Mucosa of descending colon (tissue), 3 donors: Measurements from ENCODE around the gene ZNF439. TPM values are rescaled to one million over a fixed set of nuclear protein-coding genes. Genes with fewer than 3 reads are reported as not detected.
"Not testable (repeated sequence)": the region's sequence is repeated elsewhere in the genome, so short reads cannot be mapped to it uniquely, and the experiment has no call there.

ENCODE experiments used
- ATAC-seq: fragments of 200-7000 bp; cut with Tn5 transposase; one replicate; pipeline ENCODE4 v1.9.1; 2020; ENCODE audit warnings: mild to moderate bottlenecking, moderate library complexity
- DNase-seq, 3 donors: peaks; one replicate each; pipeline ENCODE4 v3.0.0-alpha.2; 2020
- H3K36me3 ChIP-seq: fragments of 200-600 bp; one replicate; pipeline ENCODE4 v1.8.0; 2021; ENCODE audit warnings: low read depth, mild to moderate bottlenecking
- H3K4me1 ChIP-seq: fragments of 200-600 bp; one replicate; pipeline ENCODE4 v1.8.0; 2021; ENCODE audit warnings: low read depth, mild to moderate bottlenecking
- H3K4me3 ChIP-seq: fragments of 200-600 bp; one replicate; pipeline ENCODE4 v1.8.0; 2021; ENCODE audit warnings: mild to moderate bottlenecking
- H3K9me3 ChIP-seq: fragments of 200-600 bp; one replicate; pipeline ENCODE4 v1.8.0; 2021; ENCODE audit warnings: mild to moderate bottlenecking
- CTCF ChIP-seq: fragments of 200-600 bp; IDR thresholded peaks from one replicate; pipeline ENCODE4 v1.8.0; 2022; ENCODE audit warnings: antibody characterized with exemption, mild to moderate bottlenecking
- intact Hi-C, 2 donors: fragments of 100-400 bp; cut with DNase I in 1 of 2; cut with micrococcal nuclease in 1 of 2; formaldehyde crosslinking; loops; one replicate each; pipeline versions ENCODE4 v1.11.0 to v1.11.1; 2022; cut with DNase I, micrococcal nuclease
- total RNA-seq, 3 donors: library from RNA; stranded (reverse); fragmentation: NEBNext Ultra II Directional in 2 of 3; extraction: Animal tissue kit (Norgen Biotek cat#: 25700) in 2 of 3; gene quantifications; one replicate each; pipeline versions ENCODE4 v1.2.1 to v1.2.4, GENCODE V29; 2021 to 2023
- donor health status: DM: no; HTN: no; CAD: no; lungs with moderate emphysema.
- donor health status: DM: no; HTN: no; CAD: no.
- donor health status: DM: no; HTN: yes; CAD: no.

ZNF439 gene
- total RNA-seq, 3 donors from 2014 or later = 8.9 to 11.2 (median 9.6) TPM

GRCh38 chr19:11881151-11881800 is 32.8 kb downstream of the ZNF439 start:
- ATAC-seq = peak; percentile 90
- Histone ChIP-seq H3K36me3 (no peaks in the 10 kb centered on the region), H3K4me3 (no peak overlapping the region), H3K9me3 (no peaks in the 10 kb centered on the region), H3K4me1 (no peaks in the 10 kb centered on the region)
- intact Hi-C loops = loop anchor here in 1 of 2 donors (10.0 kb wide), 1 partner anchor 264 kb away; the partner anchor contains the start of gene ZNF20
- DNase-seq = peak in 2 of 3 donors; percentile 51 to 88
- TF ChIP-seq CTCF = peak; percentile 40

GRCh38 chr19:11882606-11883005 is 34.1 kb downstream of the ZNF439 start:
- ATAC-seq = no peak
- no peak for DNase-seq
- Histone ChIP-seq H3K4me3 (no peak overlapping the region), H3K36me3 (no peaks in the 10 kb centered on the region), H3K4me1 (no peaks in the 10 kb centered on the region), H3K9me3 (no peaks in the 10 kb centered on the region)
- intact Hi-C loops = loop anchor here in 1 of 2 donors (10.0 kb wide), 1 partner anchor 262 kb away; the partner anchor contains the start of gene ZNF20
- no peak for TF ChIP-seq CTCF

- ATAC-seq = no peak
- TF ChIP-seq CTCF = no peak
- DNase-seq = no peak
- no peaks in the 10 kb centered on the region for H3K36me3 ChIP-seq
- intact Hi-C loops = loop anchor here in 1 of 2 donors (10.0 kb wide), 1 partner anchor 258 kb away; the partner anchor contains the start of gene ZNF20
- H3K9me3 ChIP-seq = no peaks in the 10 kb centered on the region
- peaks cover 6% of the 10 kb centered on the region for H3K4me1 ChIP-seq
- H3K4me3 ChIP-seq = no peak overlapping the region
Observed at GRCh38 chr19:11887234-11887610, 38.7 kb downstream of the ZNF439 start.

- Histone ChIP-seq H3K4me3 (peak within 1 kb of the TSS; percentile 43), H3K4me1 (peaks cover 6% of the 10 kb centered on the region), H3K36me3 (no peaks in the 10 kb centered on the region), H3K9me3 (peaks cover 6% of the 10 kb centered on the region)
- TF ChIP-seq CTCF = no peak
- intact Hi-C loops = loop anchor here in 1 of 2 donors (10.0 kb wide), 1 partner anchor 257 kb away; the partner anchor contains the start of gene ZNF20
- ATAC-seq (peak; percentile 95), DNase-seq (peak; percentile 93 to 98 (median 94))
Observed at GRCh38 chr19:11887611-11888531, 39.3 kb downstream of the ZNF439 start, which contains the start of gene ZNF69. Gene ZNF69 (plus strand): TSS chr19:11887782. CDS start chr19:11887924, 142 bp downstream.

- ATAC-seq, H3K4me1 ChIP-seq, H3K4me3 ChIP-seq, H3K36me3 ChIP-seq, DNase-seq: not testable (repeated sequence)
- H3K9me3 ChIP-seq = peaks cover 24% of the 10 kb centered on the region
- intact Hi-C loops = loop anchor here in 1 of 2 donors (10.0 kb wide), 1 partner anchor 255 kb away; the partner anchor contains the start of gene ZNF20
Observed at GRCh38 chr19:11889901-11890300, 41.4 kb downstream of the ZNF439 start.
